Epithelial cell of proximal tubule (primary cell): Measurements from ENCODE around the gene OR6Q1. TPM values are rescaled to one million over a fixed set of nuclear protein-coding genes. Genes with fewer than 3 reads are reported as not detected.

ENCODE experiments used
- DNase-seq: peaks from one replicate; pipeline ENCODE4 v3.0.0-alpha.2; 2011; ENCODE audit warnings: low read depth
- H3K4me3 ChIP-seq: 2 replicates; pipeline ENCODE4 v1.5.1; 2011; ENCODE audit warnings: low read depth, mild to moderate bottlenecking, low read length
- CTCF ChIP-seq: conservative IDR thresholded peaks from 2 replicates; pipeline ENCODE4 v1.5.1; 2012; ENCODE audit warnings: low read depth, mild to moderate bottlenecking, low read length
- total RNA-seq: library from RNA; depleted of rRNA; stranded (reverse); fragments of >200 nt; gene quantifications from 2 replicates; pipeline ENCODE4 v1.2.3, GENCODE V29; 2015

Gene OR6Q1
- total RNA-seq, 1 donor from 2014 or later, result not detected

- TF ChIP-seq CTCF, result no peak
- H3K4me3 ChIP-seq, result no peak overlapping the region
- DNase-seq, result no peak
These were observed 36.9 kb downstream of the OR6Q1 start for GRCh38 chr11:58067685-58068084.

- no peak overlapping the region for H3K4me3 ChIP-seq
- TF ChIP-seq CTCF, result no peak
- DNase-seq, result no peak
These were observed 37.9 kb downstream of the OR6Q1 start for GRCh38 chr11:58068655-58069054.

GRCh38 chr11:58070585-58070984 lies 39.8 kb downstream of the OR6Q1 start:
- peak; percentile 7 for DNase-seq
- H3K4me3 ChIP-seq, result no peak overlapping the region
- no peak for TF ChIP-seq CTCF

- no peak for TF ChIP-seq CTCF
- DNase-seq, result peak; percentile 82
- H3K4me3 ChIP-seq, result no peak overlapping the region
These were observed 45.0 kb downstream of the OR6Q1 start for GRCh38 chr11:58075781-58076180.

Other genes with a start within 250 kb of the OR6Q1 start
- gene OR9Q1, start 7.1 kb upstream of the OR6Q1 start, total RNA-seq, result not detected in 2 replicates
- not detected in 2 replicates for gene OR9I1, start 94.6 kb downstream of the OR6Q1 start, total RNA-seq
- gene OR9Q2, start 158.1 kb downstream of the OR6Q1 start, total RNA-seq, result not detected in 2 replicates
- gene OR1S2, start 173.2 kb downstream of the OR6Q1 start, total RNA-seq, result not detected in 2 replicates
- gene OR1S1, start 181.8 kb downstream of the OR6Q1 start, total RNA-seq, result not detected in 2 replicates
- not detected in 2 replicates for gene OR10Q1, start 198.0 kb downstream of the OR6Q1 start, total RNA-seq
- not detected in 2 replicates for gene OR10W1, start 237.3 kb downstream of the OR6Q1 start, total RNA-seq